ENCODE measurements around the gene MAN1C1.

- TF ChIP-seq CTCF (IDR thresholded peaks at IDR 0.05) (no peak), POLR2A (IDR thresholded peaks at IDR 0.05) (no peak)
These were observed 6.4 kb downstream of the MAN1C1 start for GRCh38 chr1:25623007-25623406.
